NCI-H128 (cell line): ENCODE results near the gene AGBL4.

Experiments used
- DNase-seq: peaks from one replicate; lab custom pipeline; 2025; ENCODE audit not compliant: unreplicated experiment; lab: John Stamatoyannopoulos, UW

AGBL4 gene

DNA sequence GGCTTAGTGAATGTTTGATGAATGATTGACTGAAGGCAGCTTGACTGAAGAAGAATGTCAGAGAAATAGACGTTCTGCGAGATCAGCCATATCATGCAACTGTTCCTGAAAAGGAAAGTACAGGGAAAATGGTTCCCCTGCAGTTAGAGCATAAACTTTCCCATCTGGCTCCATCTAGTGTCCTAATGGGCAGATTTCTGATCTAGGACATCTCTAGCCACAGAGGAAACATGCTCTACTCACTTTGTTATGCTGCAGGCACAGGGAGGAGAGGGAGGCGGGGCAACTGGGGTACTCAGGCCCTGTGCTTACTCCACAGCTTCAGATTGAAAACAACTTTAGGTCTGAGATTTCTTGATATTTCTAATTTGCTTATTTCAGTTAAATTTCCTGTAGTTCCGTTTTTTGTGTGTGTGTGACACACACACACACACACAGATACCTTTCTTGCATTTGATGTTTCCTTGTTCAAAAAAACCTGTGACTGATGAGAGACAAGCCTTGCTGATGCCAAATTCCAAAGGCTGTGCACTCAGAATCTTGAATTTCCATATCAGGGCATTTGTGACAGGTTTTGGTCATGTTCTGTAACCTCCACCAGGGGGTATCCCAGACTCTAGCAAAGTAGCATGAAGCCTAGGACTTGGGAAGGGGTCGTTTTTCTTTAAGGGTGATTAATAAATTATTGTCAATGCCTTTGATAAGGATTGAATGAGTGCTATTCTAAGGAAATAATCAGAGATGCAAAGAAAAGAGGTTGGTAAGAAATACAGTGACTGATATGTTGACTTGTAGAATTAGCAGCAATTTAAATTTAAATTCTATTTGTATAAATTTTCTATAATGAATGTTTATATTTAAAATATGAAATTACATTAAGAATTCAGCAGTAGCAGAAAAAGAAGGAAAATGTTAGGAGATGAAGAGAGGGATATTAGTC lies 1107.4 kb downstream of the AGBL4 start:
- no peak for DNase-seq

DNA sequence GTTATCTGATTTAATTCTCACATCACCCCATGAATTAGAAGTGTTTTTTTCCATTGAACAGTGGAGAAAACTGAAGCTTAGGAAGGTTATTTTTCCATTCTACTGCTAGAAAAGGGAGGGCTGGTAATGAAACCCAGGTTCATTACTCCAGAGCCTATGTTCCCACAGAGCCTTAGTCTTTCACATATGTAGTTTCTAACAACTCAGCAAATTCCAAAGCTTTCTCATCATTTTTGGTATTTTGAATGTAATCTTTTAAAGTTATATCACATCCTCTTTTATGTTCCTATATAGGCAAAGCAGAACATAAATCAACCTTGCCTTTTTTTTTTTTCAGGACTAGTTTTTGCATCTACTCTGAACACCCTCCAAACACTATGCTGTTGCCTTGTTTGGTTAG lies 1115.1 kb downstream of the AGBL4 start:
- DNase-seq = no peak

DNA sequence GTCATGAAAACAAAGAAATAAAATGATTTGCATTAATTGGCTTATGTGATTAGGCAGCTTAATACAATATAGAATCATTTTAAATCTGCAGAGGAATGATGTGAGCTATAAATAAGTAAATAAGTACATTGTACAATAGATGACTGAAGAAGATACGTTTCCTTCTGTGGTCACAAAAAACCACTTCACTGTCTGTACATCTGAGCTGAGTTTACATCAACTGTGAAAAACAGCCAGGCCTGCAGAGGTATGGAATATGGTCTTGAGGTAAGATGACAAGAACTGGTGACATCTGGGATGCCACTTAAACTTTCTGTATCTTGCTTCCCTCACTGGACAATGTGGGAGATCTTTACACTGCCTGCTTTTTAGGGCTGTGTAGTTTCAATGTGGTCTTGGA lies 1117.0 kb downstream of the AGBL4 start:
- DNase-seq = no peak

DNA sequence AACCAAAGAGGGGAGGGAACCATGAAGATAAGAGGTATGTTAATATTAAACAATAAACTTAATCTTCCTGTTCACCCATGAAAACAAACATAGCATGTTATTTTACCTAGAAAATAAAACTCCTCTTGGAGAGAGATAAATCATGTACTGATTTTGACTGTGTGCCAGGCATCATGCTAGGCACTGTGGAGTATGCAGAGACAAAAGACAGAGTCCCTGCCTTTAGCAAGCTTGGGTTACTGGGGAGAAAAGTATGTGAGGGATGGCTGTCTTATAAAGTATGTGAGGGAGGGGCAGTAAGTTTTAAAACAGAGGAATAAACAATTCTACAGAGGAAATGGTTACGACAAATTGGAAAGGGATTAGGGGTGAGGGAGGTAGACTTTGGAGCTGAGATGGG lies 1117.6 kb downstream of the AGBL4 start:
- no peak for DNase-seq

DNA sequence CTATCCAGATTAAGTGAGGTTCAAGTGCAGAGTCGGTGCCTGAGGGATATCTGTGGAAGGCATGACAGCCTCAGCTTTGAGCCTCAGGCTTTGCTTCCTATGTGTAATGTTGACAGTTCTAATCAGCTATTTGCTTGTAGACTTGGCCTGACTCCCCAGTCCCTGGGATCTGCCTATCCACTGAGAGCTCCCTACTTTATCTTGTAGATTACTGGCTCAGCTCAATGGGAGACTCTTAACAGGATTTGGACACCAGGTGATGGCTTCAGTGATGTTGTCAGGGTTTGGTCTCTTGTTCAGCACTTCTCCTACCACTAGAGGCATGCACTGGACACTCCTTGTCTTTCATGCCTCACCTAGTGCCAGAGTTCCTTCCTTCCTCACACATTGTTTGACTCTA lies 1120.5 kb downstream of the AGBL4 start:
- DNase-seq = no peak

DNA sequence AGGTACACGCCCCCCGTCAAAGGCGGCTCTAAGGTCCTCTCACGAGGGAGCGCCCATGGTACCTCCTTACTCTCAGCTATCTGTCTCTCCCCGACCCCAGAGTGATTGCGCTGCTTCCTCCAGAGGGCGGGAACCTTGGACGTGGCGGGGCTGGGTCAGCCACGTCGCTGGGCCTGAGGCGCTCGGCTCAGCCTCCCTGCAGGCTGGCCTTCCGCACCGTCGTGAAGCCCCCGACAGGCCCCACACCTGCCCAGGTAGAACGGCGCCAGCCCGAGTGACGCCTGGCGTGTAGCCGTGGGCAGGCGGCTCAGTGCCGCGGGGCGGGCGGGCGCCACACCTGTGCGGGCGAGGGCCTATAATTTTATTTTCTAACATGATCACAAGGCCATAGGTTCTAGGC lies 1124.9 kb downstream of the AGBL4 start:
- DNase-seq = no peak

DNA sequence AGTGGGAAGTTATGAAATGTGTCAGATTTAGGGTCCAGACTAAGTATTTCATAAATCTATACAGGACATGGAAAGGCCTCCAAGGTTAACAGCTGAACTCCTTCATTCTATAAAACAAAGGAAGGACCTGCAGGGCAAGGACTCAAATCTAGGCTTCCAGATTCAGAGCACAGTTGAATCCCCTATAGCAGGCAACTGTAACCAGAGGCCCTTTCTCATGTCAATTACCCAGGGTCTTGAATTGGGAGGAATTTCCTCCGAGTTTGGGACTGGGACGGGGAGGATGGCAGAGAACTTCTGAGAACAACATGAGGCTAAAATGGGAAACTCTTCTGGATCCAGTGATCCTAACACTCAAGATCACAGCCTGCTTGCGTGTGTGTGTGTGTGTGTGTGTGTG lies 1134.1 kb downstream of the AGBL4 start:
- DNase-seq = no peak

DNA sequence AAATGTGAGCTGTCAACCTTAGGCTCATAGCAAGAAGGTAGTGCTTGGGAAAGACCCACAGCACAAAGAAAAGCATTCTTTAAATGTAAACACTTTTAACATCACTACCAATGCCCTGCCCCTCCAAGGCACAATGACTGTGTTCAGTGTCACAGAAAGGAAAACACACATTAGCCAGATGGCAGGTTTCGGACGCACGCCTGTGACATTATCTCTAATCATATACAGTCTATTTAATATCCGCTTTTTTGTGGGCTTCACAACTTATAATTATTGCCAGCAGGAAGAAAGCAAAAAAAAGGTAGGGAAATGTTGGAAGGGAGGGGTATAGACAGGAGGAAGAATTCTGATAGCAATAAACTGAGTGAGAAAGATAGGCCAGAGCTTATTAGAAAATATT lies 1134.7 kb downstream of the AGBL4 start:
- no peak for DNase-seq

DNA sequence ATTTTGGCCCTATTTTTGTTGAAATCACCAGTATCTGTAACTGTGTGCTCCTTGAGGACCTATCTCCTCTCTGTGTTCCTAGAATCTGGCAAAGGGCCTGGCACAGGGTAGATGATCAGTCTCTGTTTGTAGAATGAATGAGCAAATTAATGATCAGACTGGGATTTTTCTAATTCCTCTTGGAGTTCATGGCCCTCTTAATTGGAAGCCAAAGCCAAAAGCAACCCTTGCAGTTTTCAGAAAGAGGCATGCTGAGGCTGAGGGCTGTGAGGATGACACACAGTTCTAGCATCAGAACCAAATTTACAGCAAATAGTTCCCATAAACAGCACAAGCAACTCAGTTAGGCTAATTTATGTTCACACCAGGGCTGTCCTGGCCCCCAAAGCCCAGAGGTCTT lies 1136.0 kb downstream of the AGBL4 start:
- no peak for DNase-seq

DNA sequence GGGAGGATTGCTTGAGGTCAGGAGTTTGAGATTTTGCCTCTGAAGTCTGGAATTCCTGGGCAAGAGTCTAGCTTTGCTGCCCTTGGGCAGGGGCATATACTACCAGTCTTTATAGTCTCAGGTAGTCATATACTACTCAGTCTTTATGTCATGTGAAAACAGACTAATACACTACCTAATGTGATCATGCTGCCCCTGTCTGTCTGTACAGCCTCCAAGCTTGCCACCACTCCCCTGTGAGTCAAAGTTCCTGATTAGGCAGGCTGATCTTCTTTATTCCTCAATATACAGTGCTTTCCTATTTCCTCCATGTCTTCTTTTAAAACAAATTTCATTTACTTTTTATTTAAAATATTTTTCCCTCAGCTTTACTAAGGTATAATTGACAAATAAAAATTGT lies 1141.7 kb downstream of the AGBL4 start:
- no peak for DNase-seq

DNA sequence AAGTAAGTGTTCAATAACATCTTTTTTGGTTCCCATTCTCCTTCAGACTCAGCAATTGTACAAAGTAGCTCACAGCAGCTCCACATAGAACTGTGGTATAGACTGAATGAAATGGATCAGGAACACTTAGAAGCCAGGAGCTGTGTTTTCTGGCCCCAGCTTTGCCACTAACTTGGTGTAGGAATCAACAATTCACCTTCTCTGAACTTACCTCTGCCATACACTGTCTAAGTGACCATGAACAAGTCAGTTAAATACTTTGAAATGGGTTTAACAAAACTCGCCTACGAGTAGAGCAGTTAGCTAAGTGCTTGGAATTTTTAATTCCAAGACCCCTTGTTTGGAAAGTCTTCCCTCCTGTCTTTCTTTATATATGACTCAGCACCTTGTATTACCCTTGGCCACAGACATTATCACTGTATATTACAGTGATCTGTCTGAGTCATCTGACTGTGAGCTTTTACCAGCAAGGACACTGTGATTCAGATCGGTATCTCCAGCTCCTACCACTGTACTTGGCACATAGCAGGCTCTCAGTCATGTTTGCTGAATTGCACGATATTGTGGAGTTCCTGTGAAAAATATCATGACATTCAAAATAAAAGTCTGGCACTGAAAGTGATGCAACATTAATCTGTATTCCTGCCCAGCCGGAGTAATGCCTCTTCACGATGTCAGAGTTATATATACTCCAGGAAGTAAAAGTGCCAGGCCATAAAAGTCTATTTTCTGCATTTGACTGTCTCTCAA lies 1145.4 kb downstream of the AGBL4 start:
- DNase-seq = no peak

DNA sequence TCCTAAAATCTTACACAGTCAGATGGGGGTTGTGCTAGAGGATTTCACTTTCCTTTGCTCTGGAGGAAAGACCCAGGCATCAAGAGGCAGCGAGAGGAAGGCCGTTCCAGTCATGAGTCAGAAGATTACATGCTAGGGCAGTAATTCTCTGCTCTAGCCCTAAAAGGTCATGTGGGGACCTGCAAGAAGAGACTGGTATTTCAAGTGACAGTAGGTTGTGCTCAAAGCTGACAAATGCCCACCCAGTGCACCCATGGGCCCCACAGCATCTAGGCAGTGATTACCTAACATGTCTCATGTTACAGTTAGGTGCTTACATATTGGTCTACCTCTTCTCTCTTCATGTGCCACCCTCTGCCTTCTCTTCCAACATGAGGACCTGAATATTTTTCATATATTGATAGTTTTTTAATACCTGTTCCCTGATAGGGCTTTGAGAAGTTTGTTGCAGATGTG lies 1147.4 kb downstream of the AGBL4 start:
- DNase-seq = no peak

DNA sequence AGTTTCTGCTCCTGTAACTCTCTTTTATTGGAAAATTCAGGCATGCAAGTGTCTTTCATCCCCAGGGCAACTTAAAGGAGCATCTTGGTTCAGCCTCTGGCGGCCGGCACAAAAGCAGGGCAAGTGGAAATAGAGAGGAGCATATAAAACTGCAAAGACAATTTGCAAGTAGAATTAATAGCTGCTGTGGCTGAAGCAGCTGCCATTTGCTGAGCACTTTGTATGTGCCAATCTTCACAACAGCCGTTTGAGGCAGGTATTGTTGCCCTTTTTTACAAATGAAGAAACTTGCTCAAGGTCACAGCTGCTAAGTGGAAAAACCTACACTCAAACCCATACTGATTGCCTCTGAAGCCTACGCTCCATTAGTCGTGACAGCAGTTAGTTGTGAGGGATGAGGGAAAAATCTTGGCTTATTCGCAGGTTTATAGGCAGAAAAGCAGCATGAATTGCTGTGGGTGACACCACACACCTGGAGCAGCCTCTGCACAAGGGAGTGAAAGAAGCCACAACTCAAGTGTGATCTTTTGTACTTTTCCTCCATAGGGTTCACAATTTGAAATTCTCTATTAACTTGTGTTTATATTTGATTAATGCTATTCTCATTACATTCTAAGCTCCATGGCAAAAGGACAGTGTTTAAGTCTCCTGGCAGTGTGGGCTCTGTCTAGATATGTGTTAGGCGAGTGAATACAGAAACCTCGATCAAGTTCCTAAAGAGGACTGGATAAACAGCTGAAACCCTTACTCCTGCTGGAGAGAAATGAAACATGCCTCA lies 1148.0 kb downstream of the AGBL4 start:
- no peak for DNase-seq

DNA sequence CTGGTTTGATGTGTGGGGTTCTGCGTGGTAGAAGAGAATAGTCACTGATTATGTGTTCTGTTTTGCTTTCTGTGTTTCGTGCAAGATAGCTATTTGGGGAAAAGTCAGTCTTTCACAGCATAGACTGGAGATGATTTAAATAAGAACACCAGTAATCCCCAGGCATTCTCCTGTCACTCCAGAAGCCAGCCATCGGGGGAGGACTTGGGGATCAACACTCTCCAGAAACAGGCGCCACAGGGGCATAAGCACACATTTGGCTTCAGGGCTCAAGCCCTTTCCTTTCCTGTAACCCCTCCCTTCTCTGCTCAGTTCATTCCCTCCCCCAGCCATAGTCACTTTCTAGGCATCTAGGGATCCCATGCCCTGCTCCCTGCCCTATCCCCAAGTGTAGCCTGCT lies 1149.8 kb downstream of the AGBL4 start:
- DNase-seq = no peak

DNA sequence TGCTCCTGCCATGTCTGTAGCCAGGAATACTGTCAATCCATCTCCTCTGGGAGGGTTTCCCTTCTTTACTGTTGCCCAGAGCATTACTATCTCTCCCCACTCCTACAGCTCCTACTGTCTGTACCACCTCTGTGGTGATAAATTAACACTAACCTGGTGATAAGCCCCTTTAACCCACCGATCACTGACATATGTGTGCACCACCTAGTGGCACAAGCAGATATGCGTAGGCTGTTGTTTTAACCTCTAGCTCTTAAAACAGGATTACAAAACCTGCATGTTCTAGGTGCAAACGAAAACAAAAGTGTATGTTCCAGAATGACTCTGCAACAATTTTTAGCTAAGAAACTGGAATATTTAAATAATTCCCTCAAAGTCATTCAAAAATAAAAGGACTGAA lies 1153.2 kb downstream of the AGBL4 start:
- no peak for DNase-seq

DNA sequence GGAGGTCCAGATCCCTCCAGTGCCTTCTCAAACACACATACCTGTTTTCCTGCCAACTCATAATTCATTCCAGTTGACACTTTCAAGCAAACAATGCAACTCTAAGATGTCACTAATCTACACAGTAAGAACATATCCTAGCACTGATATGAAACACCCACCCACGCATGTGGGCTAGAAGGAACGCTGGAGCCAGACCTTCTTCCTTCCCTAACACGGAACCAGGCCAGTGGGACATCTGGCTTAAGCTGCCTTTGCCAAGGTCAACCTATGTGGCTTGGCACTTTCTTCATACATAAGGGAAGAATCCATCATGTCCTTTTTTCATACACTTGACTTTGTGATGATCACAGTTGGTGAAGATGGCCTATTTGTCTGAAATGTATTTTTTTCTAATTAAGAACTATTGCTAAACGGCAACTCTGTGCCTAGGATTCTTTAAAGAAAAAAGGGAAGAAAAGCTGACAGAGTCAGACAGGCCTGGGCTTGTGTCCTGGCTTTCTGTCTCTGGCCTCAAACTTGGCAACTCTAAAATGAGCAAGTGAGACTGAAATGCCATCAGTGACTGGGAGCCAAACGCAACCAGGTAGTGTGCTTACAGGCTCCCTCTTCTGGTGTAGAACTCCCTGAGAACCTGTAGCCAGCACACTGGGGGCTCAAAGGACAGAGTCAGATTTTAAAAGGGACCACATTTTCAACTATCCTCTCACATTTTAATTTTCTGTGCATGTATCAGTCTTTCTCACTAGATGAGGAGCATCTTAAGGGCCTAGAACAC lies 1154.4 kb downstream of the AGBL4 start:
- no peak for DNase-seq

DNA sequence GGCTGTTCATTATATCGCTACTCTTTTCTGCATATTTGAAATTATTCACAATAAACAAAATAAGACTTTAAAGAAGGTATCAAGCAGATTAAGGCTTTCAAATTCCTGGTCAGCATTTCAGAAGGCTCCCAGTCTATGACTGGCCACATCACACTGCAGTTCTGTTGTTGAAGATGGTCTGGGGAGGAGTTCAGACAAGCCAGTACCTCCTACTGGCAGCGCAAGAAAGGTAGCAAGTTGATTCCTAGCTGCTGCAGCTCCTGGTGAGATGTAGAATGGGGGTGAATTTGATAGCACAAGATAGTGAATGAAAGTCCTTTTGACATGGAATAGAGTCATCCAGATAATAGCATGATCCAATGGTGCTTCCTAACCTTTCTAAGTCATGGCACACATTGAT lies 1158.8 kb downstream of the AGBL4 start:
- no peak for DNase-seq

DNA sequence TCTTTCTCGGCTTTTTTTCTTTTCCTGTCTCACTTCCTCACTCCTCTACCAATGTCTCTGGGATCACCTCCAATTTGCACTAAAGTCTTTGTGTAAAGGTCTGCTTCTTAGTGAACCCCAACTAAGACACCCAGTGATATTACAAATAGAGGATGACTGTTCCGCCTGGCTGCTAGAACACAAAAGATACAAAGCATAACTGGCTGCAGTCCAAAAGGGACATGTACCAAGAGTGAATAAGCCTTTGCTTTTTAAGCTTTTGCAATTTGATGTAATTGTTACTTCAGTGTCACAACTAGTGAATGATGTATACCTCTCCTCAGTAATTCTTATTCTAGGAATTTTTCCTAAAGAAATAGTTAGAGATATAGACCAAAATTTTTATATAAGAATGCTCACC lies 1164.3 kb downstream of the AGBL4 start:
- peak; percentile 51 for DNase-seq

DNA sequence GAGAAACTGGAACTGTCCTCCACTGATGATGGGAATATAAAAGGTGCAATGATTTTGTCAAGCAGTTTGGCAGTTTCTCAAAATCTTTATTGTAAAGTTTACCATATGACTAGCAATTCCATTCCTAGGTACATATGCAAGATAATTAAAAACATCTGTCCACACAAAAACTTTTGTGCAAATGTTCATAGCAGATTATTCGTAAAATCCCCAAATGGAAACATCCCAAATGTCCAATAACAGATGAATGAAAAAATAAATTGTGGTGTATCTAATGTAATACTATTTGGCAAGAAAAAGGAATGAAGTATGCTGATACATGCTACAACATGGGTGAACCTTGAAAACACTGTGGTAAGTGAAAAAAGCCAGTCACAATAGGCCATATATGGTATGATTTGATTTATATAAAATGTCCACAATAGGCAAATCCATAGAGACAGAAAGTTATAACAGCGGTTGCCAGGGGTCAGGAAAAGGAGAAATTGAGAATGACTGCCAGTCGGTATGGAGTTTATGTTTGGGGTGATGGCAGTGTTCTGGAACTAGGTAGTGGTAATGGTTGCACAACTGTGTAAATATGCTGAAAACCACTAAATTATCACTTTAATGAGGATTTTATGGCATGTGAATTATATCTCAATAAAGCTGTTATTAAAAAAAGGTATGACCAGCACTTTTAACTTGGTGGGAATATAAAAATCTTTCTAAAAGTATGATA lies 1165.4 kb downstream of the AGBL4 start:
- DNase-seq = no peak

DNA sequence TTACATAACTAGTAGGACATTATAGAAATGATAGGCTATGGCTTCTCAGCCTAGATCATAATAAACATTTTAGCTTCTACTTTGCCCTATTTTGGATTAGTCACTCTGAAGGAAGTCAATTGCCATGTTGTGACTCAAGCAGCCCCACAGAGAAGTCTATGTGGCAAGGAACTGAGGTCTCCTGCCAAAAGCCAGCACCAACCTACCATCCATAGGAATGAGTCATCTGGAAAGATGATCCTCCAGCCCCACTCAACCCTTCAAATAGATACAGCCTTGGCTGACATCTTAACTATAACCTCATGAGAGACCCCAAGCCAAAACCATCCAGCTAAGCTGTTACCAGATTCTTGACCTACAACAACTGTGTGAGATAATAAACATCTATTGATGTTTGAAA lies 1170.7 kb downstream of the AGBL4 start:
- DNase-seq = no peak
